HepG2 (cell line): ENCODE results near the gene TPM2. TPM values are rescaled to one million over a fixed set of nuclear protein-coding genes. Genes with fewer than 3 reads are reported as not detected.

Source experiments
- CCDC6 ChIP-seq: sonication (generic); formaldehyde crosslinking; IDR thresholded peaks from 2 replicates; pipeline ENCODE4 v1.8.1; 2022; ENCODE audit warnings: mild to moderate bottlenecking, missing genetic modification reagents, moderate library complexity
- ELF4 ChIP-seq: sonication (generic); formaldehyde crosslinking; IDR thresholded peaks from 2 replicates; pipeline ENCODE4 v1.5.0; 2020; ENCODE audit warnings: missing genetic modification reagents, mild to moderate bottlenecking, moderate library complexity, borderline replicate concordance
- KDM2A ChIP-seq: sonication (generic); formaldehyde crosslinking; IDR thresholded peaks from 2 replicates; pipeline ENCODE4 v1.4.0; 2020; ENCODE audit warnings: low read depth, missing genetic modification reagents, borderline replicate concordance
- NRL ChIP-seq: sonication (generic); formaldehyde crosslinking; IDR thresholded peaks from 2 replicates; pipeline ENCODE4 v1.5.0; 2020; ENCODE audit warnings: missing genetic modification reagents, mild to moderate bottlenecking, moderate library complexity, borderline replicate concordance
- RAD21 ChIP-seq: fragments of 450-650 bp; formaldehyde crosslinking; IDR thresholded peaks from 2 replicates; pipeline ENCODE4 v1.5.0; 2020; ENCODE audit warnings: mild to moderate bottlenecking
- RBM22 ChIP-seq: fragments of 200-400 bp; formaldehyde crosslinking; optimal IDR thresholded peaks from 2 replicates; pipeline ENCODE3; 2017; ENCODE audit warnings: mild to moderate bottlenecking, low read length, moderate library complexity
- TCF7L2 ChIP-seq: IDR thresholded peaks from 2 replicates; pipeline ENCODE4 v1.6.1; 2011; ENCODE audit warnings: mild to moderate bottlenecking, low read depth, low read length, moderate library complexity
- ZIK1 ChIP-seq: sonication (generic); formaldehyde crosslinking; IDR thresholded peaks from 2 replicates; pipeline ENCODE4 v1.5.0; 2020; ENCODE audit warnings: mild to moderate bottlenecking, low read depth, missing genetic modification reagents, borderline replicate concordance
- ZNF850 ChIP-seq: sonication (generic); formaldehyde crosslinking; conservative IDR thresholded peaks from 2 replicates; pipeline ENCODE4 v1.9.0; 2021; ENCODE audit warnings: mild to moderate bottlenecking, missing genetic modification reagents
- polyA plus RNA-seq, 8 experiments: library from polyadenylated mRNA; depleted of rRNA in 3 of 8; stranded (reverse) in 7 of 8; unstranded in 1 of 8; fragments of >200 nt; fragmentation: Illumina TruSeq in 4 of 8; extraction: Trizol in 4 of 8; gene quantifications; 2 replicates each; pipeline versions ENCODE4 v1.2.1 to v1.2.3, GENCODE V29; 2011 to 2016; ENCODE audit warnings: low read depth in 4 of 8, missing spikeins in 1 of 8, mixed read lengths in 1 of 8; ENCODE audit not compliant: insufficient read depth in 1 of 8
- total RNA-seq, 5 experiments: library from RNA; depleted of rRNA; stranded (reverse); fragments of >200 nt; fragmentation: Illumina TruSeq; extraction: Trizol; gene quantifications; 2 replicates each; pipeline ENCODE4 v1.2.3, GENCODE V29; 2016; ENCODE audit warnings: low read depth in 1 of 5
- TF ChIP-seq, protein P1 (sequence below): sonication (generic); formaldehyde crosslinking; IDR thresholded peaks from 2 replicates; pipeline ENCODE4 v1.4.0; 2020; ENCODE audit warnings: mild to moderate bottlenecking, missing genetic modification reagents
- TF ChIP-seq, protein P2 (sequence below), 2 experiments: fragments of 450-650 bp in 1 of 2; sonication (generic) in 1 of 2; formaldehyde crosslinking in 1 of 2; IDR thresholded peaks; 2 replicates each; pipeline versions ENCODE4 v1.6.1 to v1.8.0; 2016 to 2022; ENCODE audit warnings: antibody characterized with exemption in 1 of 2, mild to moderate bottlenecking in 1 of 2, missing genetic modification reagents in 1 of 2
- TF ChIP-seq, protein P3 (sequence below): sonication (generic); formaldehyde crosslinking; IDR thresholded peaks from 2 replicates; pipeline ENCODE4 v1.4.0; 2020; ENCODE audit warnings: missing genetic modification reagents
- TF ChIP-seq, protein P4 (sequence below): sonication (generic); formaldehyde crosslinking; IDR thresholded peaks from 2 replicates; pipeline ENCODE4 v1.4.0; 2020; ENCODE audit warnings: mild to moderate bottlenecking, missing genetic modification reagents
- TF ChIP-seq, protein P5 (sequence below): sonication (generic); formaldehyde crosslinking; IDR thresholded peaks from 2 replicates; pipeline ENCODE4 v1.4.0; 2020; ENCODE audit warnings: missing genetic modification reagents

The TPM2 gene
- total and polyA plus RNA-seq, 2 of the 13 experiments (the other 11 are each of a cell fraction or from before 2014, with no cell fraction given), result 3.1 to 10.7 TPM

DNA sequence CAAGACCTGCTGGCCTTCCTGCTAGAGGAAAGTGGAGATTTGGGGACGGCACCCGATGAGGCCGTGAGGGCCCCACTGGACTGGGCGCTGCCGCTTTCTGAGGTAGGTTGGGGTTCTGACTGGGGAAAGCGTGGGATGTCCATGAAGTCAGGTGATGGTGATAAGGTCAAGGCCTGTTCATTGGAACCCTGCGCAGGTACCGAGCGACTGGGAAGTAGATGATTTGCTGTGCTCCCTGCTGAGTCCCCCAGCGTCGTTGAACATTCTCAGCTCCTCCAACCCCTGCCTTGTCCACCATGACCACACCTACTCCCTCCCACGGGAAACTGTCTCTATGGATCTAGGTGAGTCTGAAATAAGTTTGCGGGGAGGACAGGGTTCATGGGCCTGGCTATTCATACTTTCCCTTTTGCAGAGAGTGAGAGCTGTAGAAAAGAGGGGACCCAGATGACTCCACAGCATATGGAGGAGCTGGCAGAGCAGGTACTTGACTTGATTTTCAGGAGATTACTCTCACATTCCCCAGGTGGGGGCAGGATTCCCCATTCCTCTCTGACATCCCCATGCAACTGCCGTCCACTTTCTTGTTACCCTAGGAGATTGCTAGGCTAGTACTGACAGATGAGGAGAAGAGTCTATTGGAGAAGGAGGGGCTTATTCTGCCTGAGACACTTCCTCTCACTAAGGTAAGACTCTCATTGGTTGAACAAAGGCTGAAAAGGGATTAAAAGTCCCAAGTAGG lies 43.2 kb upstream of the TPM2 start (continued):
- TF ChIP-seq, protein P1, sequence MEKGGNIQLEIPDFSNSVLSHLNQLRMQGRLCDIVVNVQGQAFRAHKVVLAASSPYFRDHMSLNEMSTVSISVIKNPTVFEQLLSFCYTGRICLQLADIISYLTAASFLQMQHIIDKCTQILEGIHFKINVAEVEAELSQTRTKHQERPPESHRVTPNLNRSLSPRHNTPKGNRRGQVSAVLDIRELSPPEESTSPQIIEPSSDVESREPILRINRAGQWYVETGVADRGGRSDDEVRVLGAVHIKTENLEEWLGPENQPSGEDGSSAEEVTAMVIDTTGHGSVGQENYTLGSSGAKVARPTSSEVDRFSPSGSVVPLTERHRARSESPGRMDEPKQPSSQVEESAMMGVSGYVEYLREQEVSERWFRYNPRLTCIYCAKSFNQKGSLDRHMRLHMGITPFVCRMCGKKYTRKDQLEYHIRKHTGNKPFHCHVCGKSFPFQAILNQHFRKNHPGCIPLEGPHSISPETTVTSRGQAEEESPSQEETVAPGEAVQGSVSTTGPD (CRISPR knock-in tag), result no peak
- TF ChIP-seq RAD21 (CRISPR knock-in tag), result 0 out of 2 replicates have a peak, but pooled peaks have one; percentile 12
- TF ChIP-seq ZNF850 (CRISPR knock-in tag), result 0 out of 2 replicates have a peak, but pooled peaks have one; percentile 17
- 0 out of 2 replicates have a peak, but pooled peaks have one; percentile 12 for TF ChIP-seq CCDC6
- TF ChIP-seq TCF7L2, result no peak
- TF ChIP-seq, protein P2, sequence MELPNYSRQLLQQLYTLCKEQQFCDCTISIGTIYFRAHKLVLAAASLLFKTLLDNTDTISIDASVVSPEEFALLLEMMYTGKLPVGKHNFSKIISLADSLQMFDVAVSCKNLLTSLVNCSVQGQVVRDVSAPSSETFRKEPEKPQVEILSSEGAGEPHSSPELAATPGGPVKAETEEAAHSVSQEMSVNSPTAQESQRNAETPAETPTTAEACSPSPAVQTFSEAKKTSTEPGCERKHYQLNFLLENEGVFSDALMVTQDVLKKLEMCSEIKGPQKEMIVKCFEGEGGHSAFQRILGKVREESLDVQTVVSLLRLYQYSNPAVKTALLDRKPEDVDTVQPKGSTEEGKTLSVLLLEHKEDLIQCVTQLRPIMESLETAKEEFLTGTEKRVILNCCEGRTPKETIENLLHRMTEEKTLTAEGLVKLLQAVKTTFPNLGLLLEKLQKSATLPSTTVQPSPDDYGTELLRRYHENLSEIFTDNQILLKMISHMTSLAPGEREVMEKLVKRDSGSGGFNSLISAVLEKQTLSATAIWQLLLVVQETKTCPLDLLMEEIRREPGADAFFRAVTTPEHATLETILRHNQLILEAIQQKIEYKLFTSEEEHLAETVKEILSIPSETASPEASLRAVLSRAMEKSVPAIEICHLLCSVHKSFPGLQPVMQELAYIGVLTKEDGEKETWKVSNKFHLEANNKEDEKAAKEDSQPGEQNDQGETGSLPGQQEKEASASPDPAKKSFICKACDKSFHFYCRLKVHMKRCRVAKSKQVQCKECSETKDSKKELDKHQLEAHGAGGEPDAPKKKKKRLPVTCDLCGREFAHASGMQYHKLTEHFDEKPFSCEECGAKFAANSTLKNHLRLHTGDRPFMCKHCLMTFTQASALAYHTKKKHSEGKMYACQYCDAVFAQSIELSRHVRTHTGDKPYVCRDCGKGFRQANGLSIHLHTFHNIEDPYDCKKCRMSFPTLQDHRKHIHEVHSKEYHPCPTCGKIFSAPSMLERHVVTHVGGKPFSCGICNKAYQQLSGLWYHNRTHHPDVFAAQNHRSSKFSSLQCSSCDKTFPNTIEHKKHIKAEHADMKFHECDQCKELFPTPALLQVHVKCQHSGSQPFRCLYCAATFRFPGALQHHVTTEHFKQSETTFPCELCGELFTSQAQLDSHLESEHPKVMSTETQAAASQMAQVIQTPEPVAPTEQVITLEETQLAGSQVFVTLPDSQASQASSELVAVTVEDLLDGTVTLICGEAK (IDR thresholded peaks at IDR 0.05), result no peak
- TF ChIP-seq, protein P2 (CRISPR knock-in tag; IDR thresholded peaks at IDR 0.05), result 0 out of 2 replicates have a peak, but pooled peaks have one; percentile 10
- TF ChIP-seq, protein P3, sequence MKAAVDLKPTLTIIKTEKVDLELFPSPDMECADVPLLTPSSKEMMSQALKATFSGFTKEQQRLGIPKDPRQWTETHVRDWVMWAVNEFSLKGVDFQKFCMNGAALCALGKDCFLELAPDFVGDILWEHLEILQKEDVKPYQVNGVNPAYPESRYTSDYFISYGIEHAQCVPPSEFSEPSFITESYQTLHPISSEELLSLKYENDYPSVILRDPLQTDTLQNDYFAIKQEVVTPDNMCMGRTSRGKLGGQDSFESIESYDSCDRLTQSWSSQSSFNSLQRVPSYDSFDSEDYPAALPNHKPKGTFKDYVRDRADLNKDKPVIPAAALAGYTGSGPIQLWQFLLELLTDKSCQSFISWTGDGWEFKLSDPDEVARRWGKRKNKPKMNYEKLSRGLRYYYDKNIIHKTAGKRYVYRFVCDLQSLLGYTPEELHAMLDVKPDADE (CRISPR knock-in tag), result no peak
- 0 out of 2 replicates have a peak, but pooled peaks have one; percentile 5 for TF ChIP-seq ELF4 (CRISPR knock-in tag)
- TF ChIP-seq KDM2A, result 0 out of 2 replicates have a peak, but pooled peaks have one; percentile 3
- TF ChIP-seq, protein P4, sequence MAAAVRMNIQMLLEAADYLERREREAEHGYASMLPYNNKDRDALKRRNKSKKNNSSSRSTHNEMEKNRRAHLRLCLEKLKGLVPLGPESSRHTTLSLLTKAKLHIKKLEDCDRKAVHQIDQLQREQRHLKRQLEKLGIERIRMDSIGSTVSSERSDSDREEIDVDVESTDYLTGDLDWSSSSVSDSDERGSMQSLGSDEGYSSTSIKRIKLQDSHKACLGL (CRISPR knock-in tag), result 0 out of 2 replicates have a peak, but pooled peaks have one; percentile 6
- TF ChIP-seq RBM22, result peak; percentile 18
- TF ChIP-seq ZIK1 (CRISPR knock-in tag), result no peak
- TF ChIP-seq NRL (CRISPR knock-in tag), result no peak
- TF ChIP-seq, protein P5, sequence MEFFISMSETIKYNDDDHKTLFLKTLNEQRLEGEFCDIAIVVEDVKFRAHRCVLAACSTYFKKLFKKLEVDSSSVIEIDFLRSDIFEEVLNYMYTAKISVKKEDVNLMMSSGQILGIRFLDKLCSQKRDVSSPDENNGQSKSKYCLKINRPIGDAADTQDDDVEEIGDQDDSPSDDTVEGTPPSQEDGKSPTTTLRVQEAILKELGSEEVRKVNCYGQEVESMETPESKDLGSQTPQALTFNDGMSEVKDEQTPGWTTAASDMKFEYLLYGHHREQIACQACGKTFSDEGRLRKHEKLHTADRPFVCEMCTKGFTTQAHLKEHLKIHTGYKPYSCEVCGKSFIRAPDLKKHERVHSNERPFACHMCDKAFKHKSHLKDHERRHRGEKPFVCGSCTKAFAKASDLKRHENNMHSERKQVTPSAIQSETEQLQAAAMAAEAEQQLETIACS, result no peak
